Keratinocyte (primary cell): ENCODE measurements around the gene HS6ST3. TPM values are rescaled to one million over a fixed set of nuclear protein-coding genes. Genes with fewer than 3 reads are reported as not detected.

Experiments used
- DNase-seq: peaks from one replicate; pipeline ENCODE4 v3.0.0-alpha.2; 2011; ENCODE audit warnings: low read depth, missing footprints, low spot score
- FAIRE-seq: peaks from 2 replicates; lab custom pipeline; 2011; peaks lifted over from hg19 to GRCh38; lab: Jason Lieb, UNC
- H2AFZ ChIP-seq: 2 replicates; pipeline ENCODE4 v1.6.0; 2012; ENCODE audit warnings: low read length, control low read depth, inconsistent platforms; ENCODE audit not compliant: control insufficient read depth
- H3K27ac ChIP-seq: 2 replicates; pipeline ENCODE4 v1.5.1; 2011; ENCODE audit warnings: low read length; ENCODE audit not compliant: control insufficient read depth, insufficient read depth
- H3K27me3 ChIP-seq: 3 replicates; pipeline ENCODE4 v1.6.0; 2011; ENCODE audit warnings: low read length; ENCODE audit not compliant: control insufficient read depth, insufficient read depth; ENCODE audit errors: extremely low read depth
- H3K36me3 ChIP-seq, 2 experiments: 2 replicates in 1 of 2; 3 replicates in 1 of 2; pipeline ENCODE4 v1.5.1; 2011; ENCODE audit warnings: low read length in 2 of 2, mild to moderate bottlenecking in 1 of 2; ENCODE audit not compliant: control insufficient read depth in 2 of 2, insufficient read depth in 2 of 2; ENCODE audit errors: extremely low read depth in 1 of 2
- H3K4me1 ChIP-seq: 3 replicates; pipeline ENCODE4 v1.5.1; 2011; ENCODE audit warnings: low read length; ENCODE audit not compliant: control insufficient read depth, insufficient read depth; ENCODE audit errors: extremely low read depth
- H3K4me2 ChIP-seq: 3 replicates; pipeline ENCODE4 v1.6.0; 2011; ENCODE audit warnings: low read depth, low read length; ENCODE audit not compliant: control insufficient read depth, insufficient read depth; ENCODE audit errors: extremely low read depth
- H3K4me3 ChIP-seq, 3 experiments: fragments of 200-600 bp in 1 of 3; sonication (generic) in 1 of 3; 2 replicates in 2 of 3; 3 replicates in 1 of 3; pipeline ENCODE4 v1.5.1; 2011 to 2016; ENCODE audit warnings: low read length in 3 of 3, mild to moderate bottlenecking in 3 of 3, control low read depth in 2 of 3, inconsistent platforms in 1 of 3, low read depth in 1 of 3, mixed read lengths in 1 of 3, mixed run types in 1 of 3, moderate library complexity in 1 of 3; ENCODE audit not compliant: control insufficient read depth in 2 of 3, insufficient read depth in 2 of 3; ENCODE audit errors: extremely low read depth in 1 of 3
- H3K79me2 ChIP-seq: 2 replicates; pipeline ENCODE4 v1.6.0; 2012; ENCODE audit warnings: low read length; ENCODE audit not compliant: control insufficient read depth, insufficient read depth
- H3K9ac ChIP-seq: 3 replicates; pipeline ENCODE4 v1.6.0; 2011; ENCODE audit warnings: low read length; ENCODE audit not compliant: control insufficient read depth, insufficient read depth; ENCODE audit errors: extremely low read depth
- H3K9me1 ChIP-seq: 3 replicates; pipeline ENCODE4 v1.6.0; 2011; ENCODE audit warnings: low read length; ENCODE audit not compliant: control insufficient read depth, insufficient read depth; ENCODE audit errors: extremely low read depth
- H3K9me3 ChIP-seq: 2 replicates; pipeline ENCODE4 v1.5.1; 2012; ENCODE audit warnings: low read depth, low read length; ENCODE audit not compliant: control insufficient read depth
- H4K20me1 ChIP-seq: 3 replicates; pipeline ENCODE4 v1.6.0; 2011; ENCODE audit warnings: low read length; ENCODE audit not compliant: control insufficient read depth, insufficient read depth; ENCODE audit errors: extremely low read depth
- CTCF ChIP-seq, 3 experiments: IDR thresholded peaks in 1 of 3; conservative IDR thresholded peaks in 1 of 3; optimal IDR thresholded peaks in 1 of 3; 2 replicates in 2 of 3; 3 replicates in 1 of 3; pipeline versions ENCODE3 to v1.5.1; 2011; ENCODE audit warnings: low read length in 3 of 3, mild to moderate bottlenecking in 3 of 3, moderate library complexity in 2 of 3, control low read depth in 1 of 3, inconsistent platforms in 1 of 3; ENCODE audit not compliant: insufficient read depth in 2 of 3; ENCODE audit errors: extremely low read depth in 1 of 3
- EZH2 ChIP-seq: IDR thresholded peaks from one replicate; pipeline ENCODE4 v1.6.1; 2012; ENCODE audit warnings: inconsistent platforms, mild to moderate bottlenecking, low read length, moderate library complexity
- dilution Hi-C: fragments of 300-500 bp; cut with MboI; formaldehyde crosslinking; loops from one replicate; pipeline ENCODE4 v1.7.0; 2020; ENCODE audit warnings: low sequenced_read_pairs; ENCODE audit not compliant: extremely low pct_ligation_motif_present
- polyA plus RNA-seq, 5 experiments: library from polyadenylated mRNA; depleted of rRNA in 3 of 5; stranded (reverse) in 3 of 5; stranded (forward) in 1 of 5; unstranded in 1 of 5; fragments of >200 nt; gene quantifications; 1 replicate in 1 of 5; 2 replicates in 3 of 5; 3 replicates in 1 of 5; pipeline versions ENCODE4 v1.2.1 to v1.2.3, GENCODE V29; 2011 to 2012; ENCODE audit warnings: missing spikeins in 2 of 5, low read depth in 1 of 5, low replicate concordance in 1 of 5

The HS6ST3 gene
- polyA plus RNA-seq, 1 donor (not counting 4 experiments of a cell fraction or from before 2014, with no cell fraction given) = 0.03 TPM

DNA sequence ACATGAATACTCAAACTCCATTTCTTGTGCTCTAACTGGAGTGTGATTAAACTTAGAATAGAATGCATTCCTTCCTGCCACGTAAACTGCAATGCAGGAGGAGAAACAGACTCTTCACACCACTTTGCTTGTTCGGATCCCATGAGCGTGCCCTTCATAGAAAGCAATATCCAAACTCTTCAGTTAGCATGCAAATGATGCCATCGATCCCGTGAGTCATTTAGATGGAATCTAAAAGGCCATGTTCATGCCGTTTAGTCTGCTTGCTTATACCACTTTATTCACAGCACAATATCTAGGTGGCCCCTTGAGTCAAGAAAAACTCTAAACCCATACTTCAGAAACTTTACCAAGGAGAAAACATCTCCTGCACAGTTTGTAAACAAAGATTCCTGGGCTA is 678.6 kb downstream of the HS6ST3 start:
- H3K4me2 ChIP-seq = no peak overlapping the region
- no peak for DNase-seq
- TF ChIP-seq EZH2 (no peak), CTCF (optimal IDR thresholded peaks at IDR 0.05 in 1 of 3, IDR thresholded peaks at IDR 0.05 in 1 of 3, conservative IDR thresholded peaks at IDR 0.05 in 1 of 3; ENCODE audit: extremely low read depth in 1 of 3, insufficient read depth in 2 of 3, low read length in 3 of 3) (no peak)
- dilution Hi-C loops = no loop called here
- no peak overlapping the region for H3K27ac ChIP-seq
- H3K79me2 ChIP-seq = no peaks in the 10 kb centered on the region
- FAIRE-seq = no peak
- H3K27me3 ChIP-seq = no peaks in the 10 kb centered on the region
- H4K20me1 ChIP-seq = no peaks in the 10 kb centered on the region
- no peak overlapping the region for H3K4me3 ChIP-seq
- no peak overlapping the region for H3K9ac ChIP-seq
- H3K9me1 ChIP-seq = no peaks in the 10 kb centered on the region
- peaks cover 7% of the 10 kb centered on the region for H3K4me1 ChIP-seq
- H3K36me3 ChIP-seq = no peaks in the 10 kb centered on the region
- H2AFZ ChIP-seq = no peak overlapping the region
- no peaks in the 10 kb centered on the region for H3K9me3 ChIP-seq

DNA sequence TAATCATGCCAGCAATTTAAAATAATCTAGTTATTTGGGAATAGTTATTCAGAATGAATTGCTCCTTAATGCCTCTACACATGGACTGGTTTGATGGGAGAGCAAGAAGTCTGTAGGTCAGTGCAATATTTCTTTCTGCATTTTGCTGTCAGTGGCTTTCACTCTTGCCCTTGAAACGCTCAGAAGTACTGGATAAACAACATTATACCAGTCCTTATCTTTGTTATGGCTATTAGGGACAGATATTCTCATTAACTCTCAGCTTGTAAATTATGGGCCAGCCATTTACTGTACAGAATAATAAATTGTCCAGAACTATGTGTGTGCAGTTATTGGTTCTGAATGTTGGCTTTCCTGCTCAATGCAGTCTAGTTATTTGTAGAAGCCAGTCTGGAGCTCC is 680.0 kb downstream of the HS6ST3 start:
- dilution Hi-C loops = no loop called here
- H3K27ac ChIP-seq = no peak overlapping the region
- H3K4me1 ChIP-seq = peaks cover 7% of the 10 kb centered on the region
- no peak overlapping the region for H3K9ac ChIP-seq
- H3K9me1 ChIP-seq = no peaks in the 10 kb centered on the region
- no peaks in the 10 kb centered on the region for H4K20me1 ChIP-seq
- TF ChIP-seq CTCF (optimal IDR thresholded peaks at IDR 0.05 in 1 of 3, IDR thresholded peaks at IDR 0.05 in 1 of 3, conservative IDR thresholded peaks at IDR 0.05 in 1 of 3; ENCODE audit: extremely low read depth in 1 of 3, insufficient read depth in 2 of 3, low read length in 3 of 3) = no peak
- no peak for TF ChIP-seq EZH2
- FAIRE-seq (no peak), DNase-seq (no peak)
- no peaks in the 10 kb centered on the region for H3K9me3 ChIP-seq
- H3K79me2 ChIP-seq = no peaks in the 10 kb centered on the region
- H2AFZ ChIP-seq = no peak overlapping the region
- H3K4me2 ChIP-seq = no peak overlapping the region
- no peaks in the 10 kb centered on the region for H3K27me3 ChIP-seq
- no peaks in the 10 kb centered on the region for H3K36me3 ChIP-seq
- H3K4me3 ChIP-seq = no peak overlapping the region
